Posterior vena cava (tissue), 2 donors: Measurements from ENCODE around the gene PDZD7. TPM values are rescaled to one million over a fixed set of nuclear protein-coding genes. Genes with fewer than 3 reads are reported as not detected.

Experiments used
- DNase-seq: peaks from one replicate; pipeline ENCODE4 v3.0.0-alpha.2; 2020; ENCODE audit warnings: low spot score
- intact Hi-C, 2 donors: fragments of 100-400 bp; cut with DNase I; formaldehyde crosslinking; loops; one replicate each; pipeline versions ENCODE4 v1.14.1 to v1.14.2; 2022 to 2023
- total RNA-seq, 2 donors: library from RNA; stranded (reverse); fragmentation: NEBNext Ultra II Directional; extraction: Animal tissue kit (Norgen Biotek cat#: 25700); gene quantifications; one replicate each; pipeline ENCODE4 v1.2.1, GENCODE V29; 2021
- donor health status: DM: yes; HTN: yes; CAD: no.
- donor health status: DM: yes; HTN: yes; CAD: no.

Gene PDZD7
- total RNA-seq, 2 donors from 2014 or later, result 0.48 to 0.83 TPM

GRCh38 chr10:101062232-101063049, 31.5 kb upstream of the PDZD7 start:
- intact Hi-C loops, result no loop called here
- DNase-seq, result peak; percentile 87

DNA sequence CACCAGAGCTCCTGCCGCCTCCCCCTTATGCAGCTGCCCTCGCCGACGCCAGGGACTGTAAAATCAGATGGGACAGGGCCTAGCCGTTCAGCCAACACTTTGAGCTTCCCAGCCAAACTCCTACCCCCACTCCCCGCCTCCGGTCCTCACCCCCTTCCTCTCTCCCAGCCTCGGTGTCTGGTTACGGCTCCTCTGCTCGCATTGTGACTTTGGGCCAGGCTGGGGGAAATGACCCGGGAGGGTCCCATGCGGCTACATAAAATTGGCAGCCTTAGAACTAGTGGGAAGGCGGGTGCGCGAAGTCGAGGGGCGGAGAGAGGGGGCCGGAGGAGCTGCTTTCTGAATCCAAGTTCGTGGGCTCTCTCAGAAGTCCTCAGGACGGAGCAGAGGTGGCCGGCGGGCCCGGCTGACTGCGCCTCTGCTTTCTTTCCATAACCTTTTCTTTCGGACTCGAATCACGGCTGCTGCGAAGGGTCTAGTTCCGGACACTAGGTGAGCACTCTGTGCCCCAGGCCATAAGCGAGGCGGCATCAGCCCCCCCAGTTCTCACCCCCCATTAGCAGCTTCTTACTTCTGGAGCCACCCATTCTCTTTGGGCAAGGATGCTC, 30.8 kb upstream of the PDZD7 start, which contains the start of gene KAZALD1:
KAZALD1 (plus strand) TSS at position 366 of the 608 bp plus-strand sequence. CDS start 604 bp downstream, outside the sequence.
- intact Hi-C loops, result no loop called here
- DNase-seq, result peak; percentile 85

- peak; percentile 98 for DNase-seq
- intact Hi-C loops, result no loop called here
Observed at GRCh38 chr10:101060951-101061623, 30.2 kb upstream of the PDZD7 start.

- intact Hi-C loops, result no loop called here
- peak; percentile 97 for DNase-seq
Observed at GRCh38 chr10:101060036-101060950, 29.4 kb upstream of the PDZD7 start.

DNA sequence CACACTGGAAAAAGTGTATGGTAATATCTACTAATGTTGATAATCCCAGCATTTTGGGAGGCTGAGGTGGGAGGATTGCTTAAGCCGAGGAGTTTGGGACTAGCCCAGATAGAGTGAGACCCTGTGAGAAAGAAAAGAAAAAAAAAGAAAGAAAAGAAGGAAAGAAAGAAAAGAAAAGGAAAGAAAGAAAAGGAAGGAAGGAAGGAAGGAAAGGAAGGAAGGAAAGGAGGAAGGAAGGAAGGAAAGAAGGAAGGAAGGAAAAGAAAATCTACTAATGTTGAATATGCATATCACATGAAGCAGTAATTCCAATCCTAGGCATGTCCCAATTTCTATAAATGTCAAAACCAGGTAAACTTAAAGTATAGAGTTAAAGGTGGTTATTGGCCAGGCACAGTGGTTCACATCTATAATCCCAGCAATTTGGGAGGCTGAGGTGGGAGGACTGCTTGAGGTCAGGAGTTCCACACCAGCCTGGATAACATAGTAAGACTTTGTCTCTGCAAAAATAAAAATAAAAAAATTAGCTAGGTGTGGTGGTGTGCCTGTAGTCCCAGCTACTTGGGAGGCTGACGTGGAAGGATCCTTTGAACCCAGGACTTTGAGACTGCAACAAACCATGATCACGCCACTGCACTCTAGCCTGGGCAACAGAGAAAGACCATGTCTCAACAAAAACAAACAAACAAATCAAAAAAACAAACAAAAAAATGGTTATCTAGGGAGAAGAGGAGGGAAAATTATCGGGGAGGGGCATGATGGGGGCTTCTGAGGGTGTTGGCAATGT, 25.6 kb upstream of the PDZD7 start:
- DNase-seq, result no peak
- intact Hi-C loops, result no loop called here

GRCh38 chr10:101055411-101055810, 24.5 kb upstream of the PDZD7 start:
- DNase-seq, result no peak
- intact Hi-C loops, result no loop called here

GRCh38 chr10:101054876-101055275, 23.9 kb upstream of the PDZD7 start:
- no peak for DNase-seq
- intact Hi-C loops, result no loop called here

DNA sequence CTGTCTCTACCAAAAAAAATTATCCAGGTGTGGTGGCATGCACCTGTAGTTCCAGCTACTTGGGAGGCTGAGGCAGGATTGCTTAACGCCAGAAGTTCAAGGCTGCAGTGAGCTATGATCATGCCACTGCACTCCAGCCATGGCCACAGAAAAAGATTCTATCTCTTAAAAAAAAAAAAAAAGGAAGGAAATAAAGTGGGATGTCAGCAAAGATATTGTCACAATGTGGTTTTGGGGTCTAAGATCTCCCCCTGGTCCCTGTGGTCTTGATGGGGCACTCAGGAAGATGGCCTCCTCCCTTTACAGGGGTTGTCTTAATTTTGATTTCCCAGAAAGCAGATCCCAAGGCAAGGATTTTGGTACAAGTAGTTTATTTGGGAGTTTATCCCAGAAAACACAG, 23.4 kb upstream of the PDZD7 start:
- DNase-seq, result no peak
- intact Hi-C loops, result no loop called here

GRCh38 chr10:101053516-101053915, 22.6 kb upstream of the PDZD7 start:
- DNase-seq, result no peak
- intact Hi-C loops, result no loop called here

- intact Hi-C loops, result no loop called here
- no peak for DNase-seq
Observed at GRCh38 chr10:101052285-101052684, 21.4 kb upstream of the PDZD7 start.

GRCh38 chr10:101050208-101051069, 19.5 kb upstream of the PDZD7 start:
- intact Hi-C loops, result no loop called here
- peak; percentile 90 for DNase-seq

GRCh38 chr10:101047961-101048892, 17.3 kb upstream of the PDZD7 start:
- intact Hi-C loops, result no loop called here
- no peak for DNase-seq

DNA sequence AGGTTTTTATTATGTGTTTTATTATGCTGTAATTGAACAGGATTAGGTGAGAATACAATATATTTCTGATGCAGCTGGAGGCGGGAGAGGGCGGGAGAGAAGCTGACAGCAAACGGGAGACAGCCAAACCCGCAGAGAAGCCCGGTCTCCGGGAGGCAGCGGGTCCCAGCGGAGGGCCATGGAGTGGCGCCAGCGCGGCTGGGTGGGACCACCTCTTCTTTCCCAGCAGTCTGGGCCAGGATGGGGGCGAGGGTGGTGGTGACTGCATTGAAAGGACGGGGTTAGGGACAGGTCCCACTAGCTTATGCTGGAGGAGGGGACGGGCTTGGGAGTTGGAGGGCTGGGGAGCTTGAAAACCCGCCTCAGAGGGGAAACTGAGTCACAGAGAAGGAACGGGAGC, 16.3 kb upstream of the PDZD7 start:
- intact Hi-C loops, result no loop called here

DNA sequence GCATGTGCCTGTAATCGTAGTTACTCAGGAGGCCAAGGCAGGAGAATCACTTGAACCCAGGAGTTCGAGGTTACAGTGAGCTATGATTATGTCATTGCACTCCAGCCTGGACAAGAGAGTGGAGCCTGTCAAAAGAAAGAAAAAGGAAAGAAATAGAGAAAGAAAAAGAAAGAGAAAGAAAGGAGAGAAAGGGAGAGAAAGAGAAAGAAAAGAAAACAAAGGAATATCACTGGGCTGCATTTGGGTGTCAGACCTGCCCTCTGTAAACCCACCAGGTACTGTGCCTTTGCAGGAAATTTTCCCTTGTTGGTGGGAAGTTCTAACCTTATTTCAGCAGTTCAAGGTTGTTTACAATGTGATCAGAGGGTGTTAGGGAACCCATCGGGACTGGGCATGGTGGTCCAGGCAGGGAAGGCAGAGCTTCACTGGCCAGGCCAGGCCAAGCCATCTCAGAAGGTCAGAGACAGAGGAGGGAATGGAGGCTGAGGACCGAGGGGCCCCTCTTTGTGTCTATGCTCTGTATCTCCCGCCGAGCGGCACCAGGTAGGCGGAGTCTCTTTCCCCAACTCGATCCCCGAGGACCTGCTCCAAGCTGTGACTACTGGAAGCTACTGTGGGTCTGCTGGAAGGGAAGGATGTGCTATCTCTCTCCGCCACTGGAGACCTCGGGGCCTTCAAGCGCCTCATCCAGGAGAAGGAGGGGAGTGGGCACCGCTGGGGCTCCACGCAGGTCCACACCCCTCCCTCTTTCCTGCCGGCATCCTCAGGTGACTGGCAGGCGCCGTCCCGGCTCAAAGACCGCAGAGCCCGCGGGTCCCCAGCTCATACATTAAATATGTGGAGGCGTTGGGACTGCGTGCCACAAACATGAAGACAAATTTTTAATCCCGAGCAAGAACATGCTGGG, 15.7 kb upstream of the PDZD7 start:
- DNase-seq, result no peak
- intact Hi-C loops, result no loop called here

More for the DNA sequence above, 16.3 kb upstream of the PDZD7 start:
- DNase-seq, result no peak

DNA sequence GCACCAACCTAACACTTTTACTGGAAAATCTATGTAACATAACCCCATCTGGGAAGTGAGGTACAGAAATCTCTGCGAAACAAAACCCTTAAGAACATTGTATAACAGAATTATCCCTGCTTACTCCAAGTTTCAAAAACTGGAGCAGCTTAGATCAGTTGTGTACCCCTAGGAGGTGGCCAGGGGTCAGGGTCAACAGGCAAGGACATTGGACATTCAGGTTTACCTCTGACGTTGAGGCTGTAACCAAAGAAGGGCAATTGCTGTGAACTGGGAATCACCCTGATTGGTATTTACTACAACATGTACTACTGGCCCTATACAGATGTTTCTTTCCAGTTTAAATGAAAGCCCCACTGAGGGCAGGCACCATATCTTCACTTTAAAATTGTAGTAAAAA, 13.2 kb upstream of the PDZD7 start:
- intact Hi-C loops, result no loop called here
- no peak for DNase-seq

- intact Hi-C loops, result no loop called here
- no peak for DNase-seq
Observed at GRCh38 chr10:101043363-101043707, 12.4 kb upstream of the PDZD7 start.
